Measurements from ENCODE around the gene CRAMP1.

DNA sequence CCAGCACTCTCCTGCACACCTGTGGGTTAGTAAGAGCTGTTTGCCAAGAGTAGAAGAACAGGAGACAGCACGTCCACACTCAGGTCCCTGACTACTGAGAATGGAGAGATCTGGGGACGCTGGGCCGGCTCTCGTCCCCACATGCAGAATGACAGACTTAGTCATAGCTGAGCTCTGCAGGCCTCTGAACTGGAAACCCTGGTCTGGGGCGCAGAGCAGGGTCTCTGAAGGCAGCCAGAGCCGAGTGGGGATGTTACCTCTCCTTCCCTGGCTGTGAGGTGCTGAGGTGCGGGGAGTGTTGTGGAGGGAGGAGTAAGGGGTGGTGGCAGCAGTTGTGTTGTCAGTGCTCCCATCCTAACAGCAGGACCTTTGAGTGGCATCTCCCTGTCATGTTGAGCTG lies 58.7 kb downstream of the CRAMP1 start:
- TF ChIP-seq, protein P1, sequence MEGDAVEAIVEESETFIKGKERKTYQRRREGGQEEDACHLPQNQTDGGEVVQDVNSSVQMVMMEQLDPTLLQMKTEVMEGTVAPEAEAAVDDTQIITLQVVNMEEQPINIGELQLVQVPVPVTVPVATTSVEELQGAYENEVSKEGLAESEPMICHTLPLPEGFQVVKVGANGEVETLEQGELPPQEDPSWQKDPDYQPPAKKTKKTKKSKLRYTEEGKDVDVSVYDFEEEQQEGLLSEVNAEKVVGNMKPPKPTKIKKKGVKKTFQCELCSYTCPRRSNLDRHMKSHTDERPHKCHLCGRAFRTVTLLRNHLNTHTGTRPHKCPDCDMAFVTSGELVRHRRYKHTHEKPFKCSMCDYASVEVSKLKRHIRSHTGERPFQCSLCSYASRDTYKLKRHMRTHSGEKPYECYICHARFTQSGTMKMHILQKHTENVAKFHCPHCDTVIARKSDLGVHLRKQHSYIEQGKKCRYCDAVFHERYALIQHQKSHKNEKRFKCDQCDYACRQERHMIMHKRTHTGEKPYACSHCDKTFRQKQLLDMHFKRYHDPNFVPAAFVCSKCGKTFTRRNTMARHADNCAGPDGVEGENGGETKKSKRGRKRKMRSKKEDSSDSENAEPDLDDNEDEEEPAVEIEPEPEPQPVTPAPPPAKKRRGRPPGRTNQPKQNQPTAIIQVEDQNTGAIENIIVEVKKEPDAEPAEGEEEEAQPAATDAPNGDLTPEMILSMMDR (IDR thresholded peaks at IDR 0.05) = no peak
- TF ChIP-seq POLR2A (IDR thresholded peaks at IDR 0.05) = no peak
